ENCODE data around the gene MCM3.

- TF ChIP-seq EZH2 (IDR thresholded peaks at IDR 0.05) = no peak
- TF ChIP-seq POLR2AphosphoS5 (IDR thresholded peaks at IDR 0.05; ENCODE audit: borderline replicate concordance, low read depth, low read length) = no peak
- TF ChIP-seq FOXP2 (optimal IDR thresholded peaks at IDR 0.05; ENCODE audit: control extremely low read depth, extremely low read length, insufficient read depth) = no peak
Observed at GRCh38 chr6:52305948-52306767, 21.6 kb upstream of the MCM3 start.
